Astrocyte (in vitro differentiated cells and primary cell): ENCODE results near the gene ALPP.
"Not testable (repeated sequence)": the region's sequence is repeated elsewhere in the genome, so short reads cannot be mapped to it uniquely, and the experiment has no call there.

ENCODE experiments used
- CTCF ChIP-seq: IDR thresholded peaks from 2 replicates; pipeline ENCODE4 v1.5.1; 2011; ENCODE audit warnings: low read depth, mild to moderate bottlenecking, inconsistent platforms, low read length, moderate library complexity; ENCODE audit not compliant: insufficient read depth
- EZH2 ChIP-seq: IDR thresholded peaks from 2 replicates; pipeline ENCODE4 v1.6.1; 2012; ENCODE audit warnings: mild to moderate bottlenecking, low read length, inconsistent platforms; ENCODE audit not compliant: insufficient read depth

GRCh38 chr2:232379610-232380590 is 1.3 kb downstream of the ALPP start:
- not testable (repeated sequence) for TF ChIP-seq CTCF, EZH2
